Mesendoderm (in vitro differentiated cells): ENCODE measurements around the gene IL16.

Experiments
- DNase-seq: peaks from one replicate; pipeline ENCODE4 v3.0.0; 2013
- H2AK5ac ChIP-seq: 2 replicates; pipeline ENCODE4 v1.6.1; 2013; ENCODE audit warnings: low read length, inconsistent platforms
- H2BK120ac ChIP-seq: 2 replicates; pipeline ENCODE4 v1.6.1; 2013; ENCODE audit warnings: low read depth, mild to moderate bottlenecking, low read length, moderate library complexity, mixed read lengths
- H2BK15ac ChIP-seq: replicated peaks from 2 replicates; pipeline ENCODE4 v1.6.1; 2013; ENCODE audit warnings: low read depth, mild to moderate bottlenecking, moderate library complexity
- H2BK5ac ChIP-seq: 2 replicates; pipeline ENCODE4 v1.6.1; 2013; ENCODE audit warnings: low read length, inconsistent platforms
- H3K18ac ChIP-seq: 2 replicates; pipeline ENCODE4 v1.6.1; 2013; ENCODE audit warnings: mild to moderate bottlenecking, low read length, mixed read lengths
- H3K23ac ChIP-seq: one replicate; pipeline ENCODE4 v1.6.1; 2013; ENCODE audit warnings: low read length
- H3K27ac ChIP-seq: 2 replicates; pipeline ENCODE4 v1.5.1; 2013; ENCODE audit warnings: low read depth, mild to moderate bottlenecking, inconsistent platforms, low read length, moderate library complexity
- H3K27me3 ChIP-seq: 2 replicates; pipeline ENCODE4 v1.6.1; 2013; ENCODE audit warnings: low read length, control low read depth, mild to moderate bottlenecking, inconsistent platforms; ENCODE audit not compliant: insufficient read depth, poor library complexity
- H3K36me3 ChIP-seq: 2 replicates; pipeline ENCODE4 v1.6.1; 2013; ENCODE audit warnings: low read length, inconsistent platforms; ENCODE audit not compliant: control insufficient read depth, insufficient read depth
- H3K4ac ChIP-seq: one replicate; pipeline ENCODE4 v1.6.1; 2013; ENCODE audit warnings: low read depth, mild to moderate bottlenecking, low read length, moderate library complexity
- H3K4me1 ChIP-seq: 2 replicates; pipeline ENCODE4 v1.6.1; 2013; ENCODE audit warnings: low read depth, low read length, inconsistent platforms; ENCODE audit not compliant: control insufficient read depth
- H3K4me2 ChIP-seq: 2 replicates; pipeline ENCODE4 v1.6.1; 2013; ENCODE audit warnings: low read length
- H3K4me3 ChIP-seq: 2 replicates; pipeline ENCODE4 v1.5.1; 2013; ENCODE audit warnings: mild to moderate bottlenecking, low read length
- H3K56ac ChIP-seq: one replicate; pipeline ENCODE4 v1.6.1; 2013; ENCODE audit warnings: low read length
- H3K79me1 ChIP-seq: 2 replicates; pipeline ENCODE4 v1.6.1; 2013; ENCODE audit warnings: low read length, inconsistent platforms
- H3K79me2 ChIP-seq: 2 replicates; pipeline ENCODE4 v1.6.1; 2013; ENCODE audit warnings: mild to moderate bottlenecking, low read length; ENCODE audit not compliant: control insufficient read depth, insufficient read depth
- H3K9ac ChIP-seq: 2 replicates; pipeline ENCODE4 v1.6.1; 2013; ENCODE audit warnings: low read length, inconsistent platforms
- H4K5ac ChIP-seq: one replicate; pipeline ENCODE4 v1.6.1; 2013; ENCODE audit warnings: low read length
- H4K8ac ChIP-seq: one replicate; pipeline ENCODE4 v1.6.1; 2013; ENCODE audit warnings: low read depth, mild to moderate bottlenecking, control low read depth, low read length, moderate library complexity
- WGBS: extraction: QIAGEN DNeasy Blood & Tissue Kit; methylation state at CpG from one replicate; pipeline ENCODE4 v1.1.7; 2013; ENCODE audit warnings: low lambda C conversion rate, missing lambda C conversion rate; ENCODE audit not compliant: insufficient coverage; ENCODE audit errors: extremely low coverage; 5-methylcytosine and 5-hydroxymethylcytosine counted together

The IL16 gene

GRCh38 chr15:81323944-81324881 lies 127.5 kb downstream of the IL16 start, which contains the start of gene STARD5:
Gene STARD5 (minus strand): TSS chr15:81324141. CDS start chr15:81324099, 42 bp downstream.
- H2BK120ac ChIP-seq = no peak within 1 kb of the TSS
- H3K79me2 ChIP-seq = no peaks in the 10 kb centered on the region
- no CpG with 5 or more reads among the region's 67 CpGs for WGBS
- peak within 1 kb of the TSS; percentile 89 for H3K4me2 ChIP-seq
- peak within 1 kb of the TSS; percentile 93 for H3K56ac ChIP-seq
- no peak within 1 kb of the TSS for H3K18ac ChIP-seq
- H3K79me1 ChIP-seq = no peaks in the 10 kb centered on the region
- H3K4me3 ChIP-seq = peak within 1 kb of the TSS; percentile 90
- H3K27me3 ChIP-seq = no peaks in the 10 kb centered on the region
- no peak within 1 kb of the TSS for H2AK5ac ChIP-seq
- no peak within 1 kb of the TSS for H3K27ac ChIP-seq
- no peak within 1 kb of the TSS for H2BK15ac ChIP-seq
- no peaks in the 10 kb centered on the region for H3K36me3 ChIP-seq
- H3K4ac ChIP-seq = no peak within 1 kb of the TSS
- H3K9ac ChIP-seq = peak within 1 kb of the TSS; percentile 91
- peak within 1 kb of the TSS; percentile 20 for H3K23ac ChIP-seq
- H4K8ac ChIP-seq = no peak within 1 kb of the TSS
- DNase-seq = peak; percentile 99
- H3K4me1 ChIP-seq = no peaks in the 10 kb centered on the region
- H2BK5ac ChIP-seq = no peak within 1 kb of the TSS
- H4K5ac ChIP-seq = no peak within 1 kb of the TSS

- H3K27ac ChIP-seq = no peak overlapping the region
Observed at GRCh38 chr15:81326466-81327212, 130.0 kb downstream of the IL16 start.

GRCh38 chr15:81327516-81327915 lies 130.8 kb downstream of the IL16 start:
- Histone ChIP-seq H2BK15ac (no peak overlapping the region), H2BK5ac (no peak overlapping the region), H3K4me3 (no peak overlapping the region), H3K23ac (no peak overlapping the region), H2AK5ac (no peak overlapping the region), H3K56ac (no peak overlapping the region), H4K8ac (no peak overlapping the region), H3K9ac (no peak overlapping the region), H3K27ac (no peak overlapping the region), H2BK120ac (no peak overlapping the region), H3K79me1 (no peaks in the 10 kb centered on the region), H3K27me3 (no peaks in the 10 kb centered on the region), H3K18ac (no peak overlapping the region), H3K36me3 (no peaks in the 10 kb centered on the region), H3K4me2 (no peak overlapping the region), H3K4ac (no peak overlapping the region), H4K5ac (no peak overlapping the region), H3K4me1 (no peaks in the 10 kb centered on the region), H3K79me2 (no peaks in the 10 kb centered on the region)
- DNase-seq = no peak
- no CpG with 5 or more reads among the region's 3 CpGs for WGBS

More at GRCh38 chr15:81326466-81327212, 130.0 kb downstream of the IL16 start:
- no peaks in the 10 kb centered on the region for H3K27me3 ChIP-seq
- no peaks in the 10 kb centered on the region for H3K4me1 ChIP-seq
- H3K56ac ChIP-seq = no peak overlapping the region
- no peak overlapping the region for H4K8ac ChIP-seq
- H3K18ac ChIP-seq = no peak overlapping the region
- no peak overlapping the region for H2BK5ac ChIP-seq
- H3K36me3 ChIP-seq = no peaks in the 10 kb centered on the region
- no peak overlapping the region for H3K23ac ChIP-seq
- no peak for DNase-seq
- H2BK120ac ChIP-seq = no peak overlapping the region
- no peak overlapping the region for H3K4me3 ChIP-seq
- no peaks in the 10 kb centered on the region for H3K79me2 ChIP-seq
- H2BK15ac ChIP-seq = no peak overlapping the region
- no peak overlapping the region for H2AK5ac ChIP-seq
- no peak overlapping the region for H4K5ac ChIP-seq
- WGBS = no CpG with 5 or more reads among the region's 7 CpGs
- H3K4ac ChIP-seq = no peak overlapping the region
- H3K4me2 ChIP-seq = no peak overlapping the region
- no peaks in the 10 kb centered on the region for H3K79me1 ChIP-seq
- no peak overlapping the region for H3K9ac ChIP-seq

GRCh38 chr15:81329446-81329845 lies 132.8 kb downstream of the IL16 start:
- no peaks in the 10 kb centered on the region for H3K79me2 ChIP-seq
- H3K4me3 ChIP-seq = no peak overlapping the region
- H3K27me3 ChIP-seq = no peaks in the 10 kb centered on the region
- H3K4me1 ChIP-seq = no peaks in the 10 kb centered on the region
- no peaks in the 10 kb centered on the region for H3K36me3 ChIP-seq
- WGBS = no CpG with 5 or more reads among the region's 2 CpGs
- H2BK5ac ChIP-seq = no peak overlapping the region
- H3K56ac ChIP-seq = no peak overlapping the region
- no peak overlapping the region for H3K23ac ChIP-seq
- H2AK5ac ChIP-seq = no peak overlapping the region
- H3K9ac ChIP-seq = no peak overlapping the region
- no peak overlapping the region for H3K4me2 ChIP-seq
- DNase-seq = no peak
- no peak overlapping the region for H4K8ac ChIP-seq
- no peak overlapping the region for H3K4ac ChIP-seq
- H3K18ac ChIP-seq = no peak overlapping the region
- H3K27ac ChIP-seq = no peak overlapping the region
- H3K79me1 ChIP-seq = no peaks in the 10 kb centered on the region
- no peak overlapping the region for H2BK15ac ChIP-seq
- no peak overlapping the region for H4K5ac ChIP-seq
- no peak overlapping the region for H2BK120ac ChIP-seq

GRCh38 chr15:81330366-81331090 lies 133.8 kb downstream of the IL16 start:
- H3K18ac ChIP-seq = no peak overlapping the region
- no peaks in the 10 kb centered on the region for H3K4me1 ChIP-seq
- no CpG with 5 or more reads among the region's 5 CpGs for WGBS
- H4K5ac ChIP-seq = no peak overlapping the region
- no peak overlapping the region for H2BK120ac ChIP-seq
- DNase-seq = no peak
- no peak overlapping the region for H2AK5ac ChIP-seq
- H3K4me2 ChIP-seq = no peak overlapping the region
- H3K79me2 ChIP-seq = no peaks in the 10 kb centered on the region
- no peak overlapping the region for H3K56ac ChIP-seq
- H2BK15ac ChIP-seq = no peak overlapping the region
- no peak overlapping the region for H2BK5ac ChIP-seq
- H3K4me3 ChIP-seq = no peak overlapping the region
- H3K23ac ChIP-seq = no peak overlapping the region
- H3K27me3 ChIP-seq = no peaks in the 10 kb centered on the region
- H3K79me1 ChIP-seq = no peaks in the 10 kb centered on the region
- no peaks in the 10 kb centered on the region for H3K36me3 ChIP-seq
- H3K27ac ChIP-seq = no peak overlapping the region
- no peak overlapping the region for H4K8ac ChIP-seq
- no peak overlapping the region for H3K9ac ChIP-seq
- no peak overlapping the region for H3K4ac ChIP-seq
